ENCODE results near the gene GOLPH3. TPM values are rescaled to one million over a fixed set of nuclear protein-coding genes. Genes with fewer than 3 reads are reported as not detected.

The GOLPH3 gene
- polyA plus RNA-seq, 1 donor (not counting 4 experiments of a cell fraction or from before 2014, with no cell fraction given): 42.0 TPM

- no peaks in the 10 kb centered on the region for H3K27me3 ChIP-seq (ENCODE audit: control insufficient read depth, extremely low read depth, insufficient read depth, low read length)
- H3K27ac ChIP-seq (ENCODE audit: control insufficient read depth, insufficient read depth, low read length): no peak overlapping the region
- no peaks in the 10 kb centered on the region for H3K79me2 ChIP-seq (ENCODE audit: control insufficient read depth, insufficient read depth, low read length)
- no peak overlapping the region for H3K4me2 ChIP-seq (ENCODE audit: control insufficient read depth, extremely low read depth, insufficient read depth, low read depth, low read length)
- FAIRE-seq (no peak), DNase-seq (ENCODE audit: low read depth, low spot score) (no peak)
- no peaks in the 10 kb centered on the region for H3K4me1 ChIP-seq (ENCODE audit: control insufficient read depth, extremely low read depth, insufficient read depth, low read length)
- no peaks in the 10 kb centered on the region for H3K36me3 ChIP-seq (ENCODE audit: control insufficient read depth in 2 of 2, extremely low read depth in 1 of 2, insufficient read depth in 2 of 2, low read length in 2 of 2)
- no peaks in the 10 kb centered on the region for H4K20me1 ChIP-seq (ENCODE audit: control insufficient read depth, extremely low read depth, insufficient read depth, low read length)
- dilution Hi-C loops (cut with MboI; ENCODE audit: extremely low pct_ligation_motif_present, low sequenced_read_pairs): no loop called here
- H3K9ac ChIP-seq (ENCODE audit: control insufficient read depth, extremely low read depth, insufficient read depth, low read length): no peak overlapping the region
- no peak overlapping the region for H2AFZ ChIP-seq (ENCODE audit: control insufficient read depth, low read length)
- H3K9me3 ChIP-seq (ENCODE audit: control insufficient read depth, low read depth, low read length): no peaks in the 10 kb centered on the region
- H3K4me3 ChIP-seq (ENCODE audit: control insufficient read depth in 2 of 3, extremely low read depth in 1 of 3, insufficient read depth in 2 of 3, low read depth in 1 of 3, low read length in 3 of 3): no peak overlapping the region
- no peaks in the 10 kb centered on the region for H3K9me1 ChIP-seq (ENCODE audit: control insufficient read depth, extremely low read depth, insufficient read depth, low read length)
- no peak for TF ChIP-seq EZH2 (IDR thresholded peaks at IDR 0.05; ENCODE audit: low read length)
- TF ChIP-seq, protein P1, sequence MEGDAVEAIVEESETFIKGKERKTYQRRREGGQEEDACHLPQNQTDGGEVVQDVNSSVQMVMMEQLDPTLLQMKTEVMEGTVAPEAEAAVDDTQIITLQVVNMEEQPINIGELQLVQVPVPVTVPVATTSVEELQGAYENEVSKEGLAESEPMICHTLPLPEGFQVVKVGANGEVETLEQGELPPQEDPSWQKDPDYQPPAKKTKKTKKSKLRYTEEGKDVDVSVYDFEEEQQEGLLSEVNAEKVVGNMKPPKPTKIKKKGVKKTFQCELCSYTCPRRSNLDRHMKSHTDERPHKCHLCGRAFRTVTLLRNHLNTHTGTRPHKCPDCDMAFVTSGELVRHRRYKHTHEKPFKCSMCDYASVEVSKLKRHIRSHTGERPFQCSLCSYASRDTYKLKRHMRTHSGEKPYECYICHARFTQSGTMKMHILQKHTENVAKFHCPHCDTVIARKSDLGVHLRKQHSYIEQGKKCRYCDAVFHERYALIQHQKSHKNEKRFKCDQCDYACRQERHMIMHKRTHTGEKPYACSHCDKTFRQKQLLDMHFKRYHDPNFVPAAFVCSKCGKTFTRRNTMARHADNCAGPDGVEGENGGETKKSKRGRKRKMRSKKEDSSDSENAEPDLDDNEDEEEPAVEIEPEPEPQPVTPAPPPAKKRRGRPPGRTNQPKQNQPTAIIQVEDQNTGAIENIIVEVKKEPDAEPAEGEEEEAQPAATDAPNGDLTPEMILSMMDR (optimal IDR thresholded peaks at IDR 0.05 in 1 of 3, IDR thresholded peaks at IDR 0.05 in 1 of 3, conservative IDR thresholded peaks at IDR 0.05 in 1 of 3; ENCODE audit: extremely low read depth in 1 of 3, insufficient read depth in 2 of 3, low read length in 3 of 3): no peak
Measured at GRCh38 chr5:32207355-32207634, 33.2 kb upstream of the GOLPH3 start.

DNA sequence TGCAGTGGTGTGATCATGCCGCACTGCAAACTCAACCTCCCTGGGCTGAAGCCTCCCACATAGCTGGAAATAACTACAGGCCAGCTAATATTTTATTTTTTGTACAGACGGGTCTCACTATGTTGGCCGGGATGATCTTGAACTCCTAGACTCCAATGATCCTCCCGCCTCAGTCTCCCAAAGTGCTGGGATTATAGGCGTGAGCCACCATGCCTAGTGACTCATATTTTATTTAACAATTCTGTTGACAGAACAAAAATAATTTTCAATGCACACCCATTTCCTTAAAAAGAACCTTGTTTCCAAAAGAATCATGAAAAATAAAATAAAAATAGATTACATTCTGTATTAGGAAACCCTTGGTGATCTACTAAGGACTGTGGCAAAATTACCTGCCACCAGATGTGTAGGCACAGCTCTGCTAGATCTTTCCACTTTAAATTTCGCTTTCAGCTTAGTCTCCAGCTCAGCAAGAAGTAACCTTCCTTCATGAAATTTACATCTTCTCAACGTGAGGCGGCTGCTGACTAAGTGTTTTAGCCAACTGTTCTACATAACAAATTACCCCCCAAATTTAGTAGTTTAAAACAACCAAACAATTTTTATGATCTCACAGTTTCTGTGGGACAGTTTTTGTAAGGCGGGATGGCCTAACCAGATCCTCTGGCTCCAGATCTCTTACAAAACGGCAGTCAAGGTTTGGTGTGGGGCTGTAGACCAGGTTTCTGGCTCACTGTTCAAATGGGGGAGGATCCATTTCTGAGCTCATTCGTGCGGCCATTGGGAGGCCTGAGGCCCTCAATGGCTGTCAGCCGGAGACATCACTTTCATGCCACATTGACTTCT, 32.6 kb upstream of the GOLPH3 start:
- dilution Hi-C loops (cut with MboI; ENCODE audit: extremely low pct_ligation_motif_present, low sequenced_read_pairs): no loop called here
- Histone ChIP-seq H4K20me1 (ENCODE audit: control insufficient read depth, extremely low read depth, insufficient read depth, low read length) (no peaks in the 10 kb centered on the region), H3K79me2 (ENCODE audit: control insufficient read depth, insufficient read depth, low read length) (no peaks in the 10 kb centered on the region), H3K4me3 (ENCODE audit: control insufficient read depth in 2 of 3, extremely low read depth in 1 of 3, insufficient read depth in 2 of 3, low read depth in 1 of 3, low read length in 3 of 3) (no peak overlapping the region), H3K9me3 (ENCODE audit: control insufficient read depth, low read depth, low read length) (no peaks in the 10 kb centered on the region), H3K36me3 (ENCODE audit: control insufficient read depth in 2 of 2, extremely low read depth in 1 of 2, insufficient read depth in 2 of 2, low read length in 2 of 2) (no peaks in the 10 kb centered on the region), H2AFZ (ENCODE audit: control insufficient read depth, low read length) (no peak overlapping the region), H3K4me1 (ENCODE audit: control insufficient read depth, extremely low read depth, insufficient read depth, low read length) (no peaks in the 10 kb centered on the region), H3K9ac (ENCODE audit: control insufficient read depth, extremely low read depth, insufficient read depth, low read length) (no peak overlapping the region), H3K27me3 (ENCODE audit: control insufficient read depth, extremely low read depth, insufficient read depth, low read length) (no peaks in the 10 kb centered on the region), H3K27ac (ENCODE audit: control insufficient read depth, insufficient read depth, low read length) (no peak overlapping the region), H3K9me1 (ENCODE audit: control insufficient read depth, extremely low read depth, insufficient read depth, low read length) (no peaks in the 10 kb centered on the region), H3K4me2 (ENCODE audit: control insufficient read depth, extremely low read depth, insufficient read depth, low read depth, low read length) (no peak overlapping the region)
- FAIRE-seq (no peak), DNase-seq (ENCODE audit: low read depth, low spot score) (no peak)
- TF ChIP-seq, protein P1 (optimal IDR thresholded peaks at IDR 0.05 in 1 of 3, IDR thresholded peaks at IDR 0.05 in 1 of 3, conservative IDR thresholded peaks at IDR 0.05 in 1 of 3; ENCODE audit: extremely low read depth in 1 of 3, insufficient read depth in 2 of 3, low read length in 3 of 3): no peak
- no peak for TF ChIP-seq EZH2 (IDR thresholded peaks at IDR 0.05; ENCODE audit: low read length)
